ENCODE results near the gene LRRC49.
"Not testable (repeated sequence)": the region's sequence is repeated elsewhere in the genome, so short reads cannot be mapped to it uniquely, and the experiment has no call there.

LRRC49 gene

DNA sequence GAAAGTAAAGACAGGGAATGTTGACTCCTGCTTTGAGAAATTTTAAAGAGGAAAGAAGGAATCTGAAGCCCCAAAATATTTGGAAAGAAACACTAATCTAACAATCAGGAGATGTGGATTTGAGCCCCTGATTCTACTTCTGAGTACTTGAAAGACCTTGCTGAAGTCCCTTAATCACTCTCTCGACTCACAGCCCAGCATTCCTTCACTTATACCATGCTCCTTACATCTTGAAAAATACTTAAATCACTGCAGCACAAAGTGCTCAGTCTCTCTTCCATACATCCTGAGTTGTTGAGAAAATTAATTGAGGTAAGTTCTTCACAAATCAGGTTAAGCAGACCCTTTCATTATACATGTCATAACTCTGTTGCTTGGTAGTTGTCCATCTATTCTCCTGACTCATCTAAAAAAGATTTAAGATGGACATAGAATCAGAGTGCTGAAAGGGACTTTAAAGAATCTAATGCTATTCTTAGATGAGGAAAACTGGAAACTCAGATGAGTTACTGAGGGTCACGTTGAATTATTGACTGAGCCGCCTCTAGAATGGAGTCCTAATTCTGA is 149.8 kb downstream of the LRRC49 start:
- no peak for TF ChIP-seq EZH2phosphoT487 (IDR thresholded peaks at IDR 0.05; ENCODE audit: borderline replicate concordance, low read length)
- TF ChIP-seq, protein P1, sequence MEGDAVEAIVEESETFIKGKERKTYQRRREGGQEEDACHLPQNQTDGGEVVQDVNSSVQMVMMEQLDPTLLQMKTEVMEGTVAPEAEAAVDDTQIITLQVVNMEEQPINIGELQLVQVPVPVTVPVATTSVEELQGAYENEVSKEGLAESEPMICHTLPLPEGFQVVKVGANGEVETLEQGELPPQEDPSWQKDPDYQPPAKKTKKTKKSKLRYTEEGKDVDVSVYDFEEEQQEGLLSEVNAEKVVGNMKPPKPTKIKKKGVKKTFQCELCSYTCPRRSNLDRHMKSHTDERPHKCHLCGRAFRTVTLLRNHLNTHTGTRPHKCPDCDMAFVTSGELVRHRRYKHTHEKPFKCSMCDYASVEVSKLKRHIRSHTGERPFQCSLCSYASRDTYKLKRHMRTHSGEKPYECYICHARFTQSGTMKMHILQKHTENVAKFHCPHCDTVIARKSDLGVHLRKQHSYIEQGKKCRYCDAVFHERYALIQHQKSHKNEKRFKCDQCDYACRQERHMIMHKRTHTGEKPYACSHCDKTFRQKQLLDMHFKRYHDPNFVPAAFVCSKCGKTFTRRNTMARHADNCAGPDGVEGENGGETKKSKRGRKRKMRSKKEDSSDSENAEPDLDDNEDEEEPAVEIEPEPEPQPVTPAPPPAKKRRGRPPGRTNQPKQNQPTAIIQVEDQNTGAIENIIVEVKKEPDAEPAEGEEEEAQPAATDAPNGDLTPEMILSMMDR (IDR thresholded peaks at IDR 0.05; ENCODE audit: low read depth, low read length, poor library complexity, severe bottlenecking): no peak
- Histone ChIP-seq H3K36me3 (ENCODE audit: control insufficient read depth, low read length) (no peaks in the 10 kb centered on the region), H3K9me3 (ENCODE audit: control insufficient read depth, insufficient read depth, low read length) (no peaks in the 10 kb centered on the region), H3K27ac (ENCODE audit: low read depth, low read length) (no peak overlapping the region), H3F3A (ENCODE audit: control insufficient read depth, insufficient read depth) (no peaks in the 10 kb centered on the region), H3K4me1 (ENCODE audit: control insufficient read depth, low read length) (no peaks in the 10 kb centered on the region), H4K20me1 (ENCODE audit: control insufficient read depth, insufficient read depth, low read depth, low read length) (no peaks in the 10 kb centered on the region), H3K4me2 (ENCODE audit: low read length) (no peak overlapping the region), H3K4me3 (ENCODE audit: low read length) (no peak overlapping the region), H3K27me3 (ENCODE audit: control insufficient read depth, low read length) (no peaks in the 10 kb centered on the region), H3K79me2 (ENCODE audit: control insufficient read depth, low read length) (no peaks in the 10 kb centered on the region), H3K9me2 (replicated peaks; ENCODE audit: control insufficient read depth, low read length) (no peaks in the 10 kb centered on the region)

DNA sequence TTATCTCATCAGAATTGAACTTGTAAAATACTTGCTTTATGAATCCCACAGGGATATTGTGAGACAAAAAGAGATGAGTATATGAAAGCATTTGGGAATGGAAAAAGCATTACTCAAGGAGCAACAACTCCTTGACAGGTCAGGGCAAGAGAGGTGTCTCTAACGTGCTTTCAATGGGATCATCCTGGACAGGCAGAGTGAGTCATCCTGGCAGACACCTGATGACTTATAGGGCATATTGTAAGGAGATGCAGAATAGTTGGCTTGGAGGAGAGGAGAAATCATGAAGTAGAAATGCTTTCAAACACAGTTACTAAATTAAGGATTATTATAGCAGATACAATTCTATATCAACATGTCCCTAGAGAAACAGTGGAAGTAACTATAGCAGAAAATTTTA is 150.7 kb downstream of the LRRC49 start:
- Histone ChIP-seq H3K4me3 (ENCODE audit: low read length) (no peak overlapping the region), H3F3A (ENCODE audit: control insufficient read depth, insufficient read depth) (no peaks in the 10 kb centered on the region), H3K4me2 (ENCODE audit: low read length) (no peak overlapping the region), H4K20me1 (ENCODE audit: control insufficient read depth, insufficient read depth, low read depth, low read length) (no peaks in the 10 kb centered on the region), H3K4me1 (ENCODE audit: control insufficient read depth, low read length) (no peaks in the 10 kb centered on the region), H3K9me3 (ENCODE audit: control insufficient read depth, insufficient read depth, low read length) (no peaks in the 10 kb centered on the region), H3K9me2 (replicated peaks; ENCODE audit: control insufficient read depth, low read length) (no peaks in the 10 kb centered on the region), H3K36me3 (ENCODE audit: control insufficient read depth, low read length) (no peaks in the 10 kb centered on the region), H3K27me3 (ENCODE audit: control insufficient read depth, low read length) (no peaks in the 10 kb centered on the region), H3K79me2 (ENCODE audit: control insufficient read depth, low read length) (no peaks in the 10 kb centered on the region), H3K27ac (ENCODE audit: low read depth, low read length) (no peak overlapping the region)
- TF ChIP-seq EZH2phosphoT487 (IDR thresholded peaks at IDR 0.05; ENCODE audit: borderline replicate concordance, low read length): no peak
- TF ChIP-seq, protein P1 (IDR thresholded peaks at IDR 0.05; ENCODE audit: low read depth, low read length, poor library complexity, severe bottlenecking): no peak

DNA sequence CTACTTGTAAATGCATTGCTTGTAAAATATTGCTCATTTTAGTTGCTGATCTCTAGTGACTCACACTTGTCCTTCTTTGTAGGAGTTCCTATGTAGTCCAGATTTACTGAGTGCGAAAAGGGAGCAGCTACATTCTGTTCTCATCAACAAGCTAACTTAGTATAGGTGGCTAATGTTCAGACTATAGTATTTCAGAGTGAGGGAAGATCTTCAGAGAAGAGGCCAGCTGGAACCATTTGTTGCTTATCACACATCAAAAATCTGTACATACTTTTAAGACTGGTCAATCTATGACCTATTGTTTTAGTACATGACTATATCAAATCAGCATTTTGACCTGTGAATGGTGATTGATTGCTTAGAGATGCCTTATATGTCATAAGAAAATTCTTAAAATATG is 151.4 kb downstream of the LRRC49 start:
- Histone ChIP-seq H3K4me1 (ENCODE audit: control insufficient read depth, low read length) (no peaks in the 10 kb centered on the region), H3K27ac (ENCODE audit: low read depth, low read length) (no peak overlapping the region), H3K9me3 (ENCODE audit: control insufficient read depth, insufficient read depth, low read length) (no peaks in the 10 kb centered on the region), H4K20me1 (ENCODE audit: control insufficient read depth, insufficient read depth, low read depth, low read length) (no peaks in the 10 kb centered on the region), H3K79me2 (ENCODE audit: control insufficient read depth, low read length) (no peaks in the 10 kb centered on the region), H3K36me3 (ENCODE audit: control insufficient read depth, low read length) (no peaks in the 10 kb centered on the region), H3K4me3 (ENCODE audit: low read length) (no peak overlapping the region), H3K9me2 (replicated peaks; ENCODE audit: control insufficient read depth, low read length) (no peaks in the 10 kb centered on the region), H3F3A (ENCODE audit: control insufficient read depth, insufficient read depth) (no peaks in the 10 kb centered on the region), H3K27me3 (ENCODE audit: control insufficient read depth, low read length) (no peaks in the 10 kb centered on the region), H3K4me2 (ENCODE audit: low read length) (no peak overlapping the region)
- no peak for TF ChIP-seq EZH2phosphoT487 (IDR thresholded peaks at IDR 0.05; ENCODE audit: borderline replicate concordance, low read length)
- TF ChIP-seq, protein P1 (IDR thresholded peaks at IDR 0.05; ENCODE audit: low read depth, low read length, poor library complexity, severe bottlenecking): no peak

DNA sequence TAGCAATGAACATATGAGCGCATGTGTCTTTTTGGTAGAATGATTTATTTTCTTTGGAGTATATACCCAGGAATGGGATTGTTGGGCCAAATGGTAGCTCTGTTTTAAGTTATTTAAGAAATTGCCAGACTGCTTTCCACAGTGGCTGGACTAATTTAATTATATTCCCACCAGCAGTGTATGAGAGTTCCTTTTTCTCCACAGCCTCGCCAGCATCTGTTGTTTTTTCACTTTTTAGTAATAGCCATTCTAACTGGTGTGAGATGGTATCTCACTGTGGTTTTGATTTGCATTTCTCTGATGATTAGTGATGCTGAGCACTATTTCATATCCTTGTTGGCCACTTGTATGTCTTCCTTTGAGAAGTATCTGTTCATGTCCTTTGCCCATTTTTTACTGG is 153.5 kb downstream of the LRRC49 start:
- H3K27ac ChIP-seq (ENCODE audit: low read depth, low read length); H3K9me2 ChIP-seq (replicated peaks; ENCODE audit: control insufficient read depth, low read length); H3K4me2 ChIP-seq (ENCODE audit: low read length); H3K27me3 ChIP-seq (ENCODE audit: control insufficient read depth, low read length); H3K36me3 ChIP-seq (ENCODE audit: control insufficient read depth, low read length); H3K4me1 ChIP-seq (ENCODE audit: control insufficient read depth, low read length); H3F3A ChIP-seq (ENCODE audit: control insufficient read depth, insufficient read depth); H3K79me2 ChIP-seq (ENCODE audit: control insufficient read depth, low read length); H3K4me3 ChIP-seq (ENCODE audit: low read length); H4K20me1 ChIP-seq (ENCODE audit: control insufficient read depth, insufficient read depth, low read depth, low read length); H3K9me3 ChIP-seq (ENCODE audit: control insufficient read depth, insufficient read depth, low read length): not testable (repeated sequence)
